Keratinocyte (primary cell): ENCODE measurements around the gene NECTIN1. TPM values are rescaled to one million over a fixed set of nuclear protein-coding genes. Genes with fewer than 3 reads are reported as not detected.

Source experiments
- DNase-seq: peaks from one replicate; pipeline ENCODE4 v3.0.0-alpha.2; 2011; ENCODE audit warnings: low read depth, missing footprints, low spot score
- FAIRE-seq: peaks from 2 replicates; lab custom pipeline; 2011; peaks lifted over from hg19 to GRCh38; lab: Jason Lieb, UNC
- H2AFZ ChIP-seq: 2 replicates; pipeline ENCODE4 v1.6.0; 2012; ENCODE audit warnings: low read length, control low read depth, inconsistent platforms; ENCODE audit not compliant: control insufficient read depth
- H3K27ac ChIP-seq: 2 replicates; pipeline ENCODE4 v1.5.1; 2011; ENCODE audit warnings: low read length; ENCODE audit not compliant: control insufficient read depth, insufficient read depth
- H3K27me3 ChIP-seq: 3 replicates; pipeline ENCODE4 v1.6.0; 2011; ENCODE audit warnings: low read length; ENCODE audit not compliant: control insufficient read depth, insufficient read depth; ENCODE audit errors: extremely low read depth
- H3K36me3 ChIP-seq, 2 experiments: 2 replicates in 1 of 2; 3 replicates in 1 of 2; pipeline ENCODE4 v1.5.1; 2011; ENCODE audit warnings: low read length in 2 of 2, mild to moderate bottlenecking in 1 of 2; ENCODE audit not compliant: control insufficient read depth in 2 of 2, insufficient read depth in 2 of 2; ENCODE audit errors: extremely low read depth in 1 of 2
- H3K4me1 ChIP-seq: 3 replicates; pipeline ENCODE4 v1.5.1; 2011; ENCODE audit warnings: low read length; ENCODE audit not compliant: control insufficient read depth, insufficient read depth; ENCODE audit errors: extremely low read depth
- H3K4me2 ChIP-seq: 3 replicates; pipeline ENCODE4 v1.6.0; 2011; ENCODE audit warnings: low read depth, low read length; ENCODE audit not compliant: control insufficient read depth, insufficient read depth; ENCODE audit errors: extremely low read depth
- H3K4me3 ChIP-seq, 3 experiments: fragments of 200-600 bp in 1 of 3; sonication (generic) in 1 of 3; 2 replicates in 2 of 3; 3 replicates in 1 of 3; pipeline ENCODE4 v1.5.1; 2011 to 2016; ENCODE audit warnings: low read length in 3 of 3, mild to moderate bottlenecking in 3 of 3, control low read depth in 2 of 3, inconsistent platforms in 1 of 3, low read depth in 1 of 3, mixed read lengths in 1 of 3, mixed run types in 1 of 3, moderate library complexity in 1 of 3; ENCODE audit not compliant: control insufficient read depth in 2 of 3, insufficient read depth in 2 of 3; ENCODE audit errors: extremely low read depth in 1 of 3
- H3K79me2 ChIP-seq: 2 replicates; pipeline ENCODE4 v1.6.0; 2012; ENCODE audit warnings: low read length; ENCODE audit not compliant: control insufficient read depth, insufficient read depth
- H3K9ac ChIP-seq: 3 replicates; pipeline ENCODE4 v1.6.0; 2011; ENCODE audit warnings: low read length; ENCODE audit not compliant: control insufficient read depth, insufficient read depth; ENCODE audit errors: extremely low read depth
- H3K9me1 ChIP-seq: 3 replicates; pipeline ENCODE4 v1.6.0; 2011; ENCODE audit warnings: low read length; ENCODE audit not compliant: control insufficient read depth, insufficient read depth; ENCODE audit errors: extremely low read depth
- H3K9me3 ChIP-seq: 2 replicates; pipeline ENCODE4 v1.5.1; 2012; ENCODE audit warnings: low read depth, low read length; ENCODE audit not compliant: control insufficient read depth
- H4K20me1 ChIP-seq: 3 replicates; pipeline ENCODE4 v1.6.0; 2011; ENCODE audit warnings: low read length; ENCODE audit not compliant: control insufficient read depth, insufficient read depth; ENCODE audit errors: extremely low read depth
- CTCF ChIP-seq, 3 experiments: IDR thresholded peaks in 1 of 3; conservative IDR thresholded peaks in 1 of 3; optimal IDR thresholded peaks in 1 of 3; 2 replicates in 2 of 3; 3 replicates in 1 of 3; pipeline versions ENCODE3 to v1.5.1; 2011; ENCODE audit warnings: low read length in 3 of 3, mild to moderate bottlenecking in 3 of 3, moderate library complexity in 2 of 3, control low read depth in 1 of 3, inconsistent platforms in 1 of 3; ENCODE audit not compliant: insufficient read depth in 2 of 3; ENCODE audit errors: extremely low read depth in 1 of 3
- EZH2 ChIP-seq: IDR thresholded peaks from one replicate; pipeline ENCODE4 v1.6.1; 2012; ENCODE audit warnings: inconsistent platforms, mild to moderate bottlenecking, low read length, moderate library complexity
- dilution Hi-C: fragments of 300-500 bp; cut with MboI; formaldehyde crosslinking; loops from one replicate; pipeline ENCODE4 v1.7.0; 2020; ENCODE audit warnings: low sequenced_read_pairs; ENCODE audit not compliant: extremely low pct_ligation_motif_present
- polyA plus RNA-seq, 5 experiments: library from polyadenylated mRNA; depleted of rRNA in 3 of 5; stranded (reverse) in 3 of 5; stranded (forward) in 1 of 5; unstranded in 1 of 5; fragments of >200 nt; gene quantifications; 1 replicate in 1 of 5; 2 replicates in 3 of 5; 3 replicates in 1 of 5; pipeline versions ENCODE4 v1.2.1 to v1.2.3, GENCODE V29; 2011 to 2012; ENCODE audit warnings: missing spikeins in 2 of 5, low read depth in 1 of 5, low replicate concordance in 1 of 5

Gene NECTIN1
- polyA plus RNA-seq, 1 donor (not counting 4 experiments of a cell fraction or from before 2014, with no cell fraction given): 37.5 TPM

- H3K9me1 ChIP-seq: peaks cover 7% of the 10 kb centered on the region
- peaks cover 28% of the 10 kb centered on the region for H3K4me1 ChIP-seq
- no peak overlapping the region for H2AFZ ChIP-seq
- FAIRE-seq: no peak
- H3K27ac ChIP-seq: no peak overlapping the region
- H3K4me3 ChIP-seq: no peak overlapping the region
- H3K9me3 ChIP-seq: peaks cover 10% of the 10 kb centered on the region
- DNase-seq: no peak
- H4K20me1 ChIP-seq: no peaks in the 10 kb centered on the region
- H3K9ac ChIP-seq: no peak overlapping the region
- H3K4me2 ChIP-seq: no peak overlapping the region
- H3K27me3 ChIP-seq: no peaks in the 10 kb centered on the region
- peaks cover 9% of the 10 kb centered on the region for H3K79me2 ChIP-seq
- TF ChIP-seq EZH2 (no peak), CTCF (optimal IDR thresholded peaks at IDR 0.05 in 1 of 3, IDR thresholded peaks at IDR 0.05 in 1 of 3, conservative IDR thresholded peaks at IDR 0.05 in 1 of 3; ENCODE audit: extremely low read depth in 1 of 3, insufficient read depth in 2 of 3, low read length in 3 of 3) (peak in 2 of 3 experiments; percentile 29 to 44)
- H3K36me3 ChIP-seq: peaks cover 58 to 60% of the 10 kb centered on the region in 2 experiments
- dilution Hi-C loops: no loop called here
These were observed 55.2 kb downstream of the NECTIN1 start for GRCh38 chr11:119673759-119674336.

GRCh38 chr11:119673052-119673758 is 55.8 kb downstream of the NECTIN1 start:
- H3K4me2 ChIP-seq: no peak overlapping the region
- H3K4me3 ChIP-seq: no peak overlapping the region
- peaks cover 57 to 59% of the 10 kb centered on the region in 2 experiments for H3K36me3 ChIP-seq
- TF ChIP-seq EZH2 (no peak), CTCF (optimal IDR thresholded peaks at IDR 0.05 in 1 of 3, IDR thresholded peaks at IDR 0.05 in 1 of 3, conservative IDR thresholded peaks at IDR 0.05 in 1 of 3; ENCODE audit: extremely low read depth in 1 of 3, insufficient read depth in 2 of 3, low read length in 3 of 3) (no peak)
- H4K20me1 ChIP-seq: no peaks in the 10 kb centered on the region
- no peak for FAIRE-seq
- no peak for DNase-seq
- H3K27me3 ChIP-seq: no peaks in the 10 kb centered on the region
- H3K27ac ChIP-seq: no peak overlapping the region
- peaks cover 28% of the 10 kb centered on the region for H3K4me1 ChIP-seq
- H3K9ac ChIP-seq: no peak overlapping the region
- no peak overlapping the region for H2AFZ ChIP-seq
- peaks cover 6% of the 10 kb centered on the region for H3K9me3 ChIP-seq
- peaks cover 5% of the 10 kb centered on the region for H3K79me2 ChIP-seq
- H3K9me1 ChIP-seq: peaks cover 7% of the 10 kb centered on the region
- dilution Hi-C loops: no loop called here
